Measurements from ENCODE around the gene DAB2IP. TPM values are rescaled to one million over a fixed set of nuclear protein-coding genes. Genes with fewer than 3 reads are reported as not detected.

DAB2IP gene
- total and polyA plus RNA-seq, 2 of the 4 experiments (the other 2 are of a cell fraction), result 5.6 to 17.2 TPM

- no peak overlapping the region for H4K91ac ChIP-seq (ENCODE audit: insufficient read depth, low read depth, low read length)
- no peak overlapping the region for H3K4ac ChIP-seq (ENCODE audit: low read depth, low read length)
- in situ Hi-C loops (cut with MboI; ENCODE audit: low sequenced_read_pairs), result no loop called here
- no peak overlapping the region for H3K23ac ChIP-seq (ENCODE audit: low read depth, low read length)
- no peaks in the 10 kb centered on the region for H3K9me3 ChIP-seq (ENCODE audit: control insufficient read depth, insufficient read depth, low read length)
- no peak overlapping the region for H4K5ac ChIP-seq (ENCODE audit: low read depth, low read length)
- no peak overlapping the region for H2BK5ac ChIP-seq (ENCODE audit: low read depth, low read length, poor library complexity, severe bottlenecking)
- no peaks in the 10 kb centered on the region; the same call in 1 of the 2 replicates for H3K9me1 ChIP-seq (ENCODE audit: insufficient read depth, low read length)
- no peak overlapping the region for H2BK120ac ChIP-seq (ENCODE audit: low read depth, low read length)
- DNase-seq (no peak), ATAC-seq (ENCODE audit: low read depth) (no peak)
- peaks cover 13% of the 10 kb centered on the region; the same call in 1 of the 2 replicates for H3K27me3 ChIP-seq (ENCODE audit: control insufficient read depth, insufficient read depth, low read length)
- peaks cover 3% of the 10 kb centered on the region; the same call in 1 of the 2 replicates for H3K4me1 ChIP-seq (ENCODE audit: control insufficient read depth, insufficient read depth, low read length)
- H3K56ac ChIP-seq (ENCODE audit: extremely low read depth, insufficient read depth, low read length), result no peak overlapping the region
- CTCF ChIA-PET, result interaction anchor here (0.6 kb wide), 1 partner anchor 202 kb away, joined by 3 read pairs; no protein-coding TSS in a partner anchor
- dilution Hi-C loops (cut with HindIII; ENCODE audit: low sequenced_read_pairs, unreplicated experiment), result no loop called here
- WGBS, 2 experiments (ENCODE audit: extremely low coverage in 2 of 2, insufficient read length in 1 of 2), result 80% methylated on average over 5 of the region's 6 CpGs; no CpG with 5 or more reads in 1 of the 2 experiments
- H4K20me1 ChIP-seq (ENCODE audit: insufficient read depth, low read length), result no peaks in the 10 kb centered on the region
- no peak overlapping the region for H2AK5ac ChIP-seq (ENCODE audit: low read depth, low read length)
- BruUV-seq (replicated peaks), result no TSS peak
- no peak overlapping the region for H2AK9ac ChIP-seq (replicated peaks; ENCODE audit: low read depth, low read length, poor library complexity)
- no peak overlapping the region for H3K18ac ChIP-seq (ENCODE audit: low read depth, low read length)
- H3K9ac ChIP-seq (ENCODE audit: low read depth, low read length), result no peak overlapping the region
- H2BK20ac ChIP-seq (ENCODE audit: low read depth, low read length), result no peak overlapping the region
- POLR2A ChIA-PET (ENCODE audit: unreplicated experiment), result no interaction called here
- no peak overlapping the region for H2AFZ ChIP-seq (replicated peaks; ENCODE audit: low read length, poor library complexity)
- no peak overlapping the region for H3K27ac ChIP-seq (ENCODE audit: insufficient read depth, low read length)
- H3K4me2 ChIP-seq (ENCODE audit: low read depth, low read length), result no peak overlapping the region
- no peak overlapping the region for H4K8ac ChIP-seq (ENCODE audit: low read depth in 2 of 2, low read length in 2 of 2)
- no peaks in the 10 kb centered on the region for H3K36me3 ChIP-seq (ENCODE audit: control insufficient read depth, insufficient read depth, low read length)
- no peak overlapping the region for H3K4me3 ChIP-seq (ENCODE audit: insufficient read depth, low read depth, low read length)
- intact Hi-C loops (cut with micrococcal nuclease), result no loop called here
- H3K14ac ChIP-seq (replicated peaks; ENCODE audit: low read depth, low read length), result no peak overlapping the region
- H3K79me1 ChIP-seq (ENCODE audit: low read depth in 1 of 2, low read length in 2 of 2), result no peaks in the 10 kb centered on the region
- no peak for TF ChIP-seq NFE2L2 (IDR thresholded peaks at IDR 0.05; ENCODE audit: low read depth, low read length)
- TF ChIP-seq MAFK (IDR thresholded peaks at IDR 0.05; ENCODE audit: low read depth, low read length), result no peak
- no peak for TF ChIP-seq RFX5 (IDR thresholded peaks at IDR 0.05; ENCODE audit: low read depth, low read length)
- TF ChIP-seq CTCF (conservative IDR thresholded peaks at IDR 0.05; ENCODE audit: low read depth, low read length), result no peak
- TF ChIP-seq RAD21 (IDR thresholded peaks at IDR 0.05; ENCODE audit: low read length), result no peak
- H2BK15ac ChIP-seq (ENCODE audit: low read depth, low read length), result no peak overlapping the region
Measured at GRCh38 chr9:121815084-121815483, 163.7 kb downstream of the DAB2IP start.
